ENCODE results near the gene PDK2. TPM values are rescaled to one million over a fixed set of nuclear protein-coding genes. Genes with fewer than 3 reads are reported as not detected.
"Not testable (repeated sequence)": the region's sequence is repeated elsewhere in the genome, so short reads cannot be mapped to it uniquely, and the experiment has no call there.

The PDK2 gene
- total and polyA plus RNA-seq, 10 of the 15 experiments (the other 5 are each of a cell fraction or from before 2014, with no cell fraction given), result 0.98 to 22.6 (median 12.3) TPM

- Histone ChIP-seq H3K9ac (ENCODE audit: control insufficient read depth, insufficient read depth, low read length) (no peak overlapping the region), H3K4me3 (no peak overlapping the region), H3K36me3 (ENCODE audit: control insufficient read depth in 2 of 2, insufficient read depth in 2 of 2, low read length in 1 of 2) (no peaks in the 10 kb centered on the region), H3K79me2 (ENCODE audit: control insufficient read depth, insufficient read depth, low read length) (no peaks in the 10 kb centered on the region), H3K9me3 (replicated peaks; ENCODE audit: control insufficient read depth, insufficient read depth, low read length) (no peaks in the 10 kb centered on the region), H3K27me3 (replicated peaks in 1 of 2; ENCODE audit: control insufficient read depth in 2 of 2, insufficient read depth in 2 of 2, low read length in 1 of 2) (no peaks in the 10 kb centered on the region), H4K20me1 (ENCODE audit: control insufficient read depth, insufficient read depth) (no peaks in the 10 kb centered on the region; the same call in 1 of the 2 replicates), H2AFZ (ENCODE audit: control insufficient read depth, low read depth, low read length) (no peak overlapping the region), H3K27ac (ENCODE audit: control insufficient read depth, insufficient read depth) (no peak overlapping the region), H3K4me1 (ENCODE audit: control insufficient read depth, insufficient read depth, low read length) (peaks cover 5% of the 10 kb centered on the region; the same call in 1 of the 2 replicates), H3K4me2 (ENCODE audit: control insufficient read depth, insufficient read depth) (no peak overlapping the region)
- CTCF ChIA-PET, result interaction anchor here (0.8 to 1.9 kb wide), 4 partner anchors 12 to 33 kb away, joined by 3 to 12 read pairs (median 4); partner anchors contain the start of gene PDK2
- SMC1A ChIA-PET (ENCODE audit: uncharacterized antibody, unreplicated experiment), result interaction anchor here (1.5 kb wide), 1 partner anchor 27 kb away, joined by 3 read pairs; no protein-coding TSS in a partner anchor
- no TSS peak for BruUV-seq (replicated peaks)
- intact Hi-C loops (cut with micrococcal nuclease; ENCODE audit: unreplicated experiment) (no loop called here), in situ Hi-C loops (cut with MboI) (no loop called here)
- POLR2A ChIA-PET, result interaction anchor here (0.6 kb wide), 1 partner anchor 1686 kb away, joined by 9 read pairs; no protein-coding TSS in a partner anchor
- TF ChIP-seq SIX5 (IDR thresholded peaks at IDR 0.05; ENCODE audit: low read depth, low read length, severe bottlenecking), result no peak
- no peak for ATAC-seq
- 97% methylated on average over 9 of the region's 9 CpGs for whole genome bisulfite sequencing (ENCODE audit: insufficient coverage, insufficient replicate concordance, low lambda C conversion rate, missing lambda C conversion rate)
- no peak for FAIRE-seq
- DNase-seq (ENCODE audit: low read depth, low spot score), result no peak
- RAD21 ChIA-PET (ENCODE audit: unreplicated experiment), result interaction anchor here (0.7 to 1.2 kb wide), 2 partner anchors 27 to 33 kb away, joined by 5 read pairs; no protein-coding TSS in a partner anchor
Observed at GRCh38 chr17:50060951-50061712, 34.0 kb upstream of the PDK2 start.

GRCh38 chr17:50061713-50062045 lies 33.5 kb upstream of the PDK2 start:
- H2AFZ ChIP-seq (ENCODE audit: control insufficient read depth, low read depth, low read length); H3K27me3 ChIP-seq (replicated peaks in 1 of 2; ENCODE audit: control insufficient read depth in 2 of 2, insufficient read depth in 2 of 2, low read length in 1 of 2); H3K27ac ChIP-seq (ENCODE audit: control insufficient read depth, insufficient read depth); ATAC-seq; H3K9me3 ChIP-seq (replicated peaks; ENCODE audit: control insufficient read depth, insufficient read depth, low read length); POLR2A ChIA-PET; H3K79me2 ChIP-seq (ENCODE audit: control insufficient read depth, insufficient read depth, low read length); SMC1A ChIA-PET (ENCODE audit: uncharacterized antibody, unreplicated experiment); FAIRE-seq; BruUV-seq (replicated peaks); in situ Hi-C loops (cut with MboI); H3K9ac ChIP-seq (ENCODE audit: control insufficient read depth, insufficient read depth, low read length); H3K36me3 ChIP-seq (ENCODE audit: control insufficient read depth in 2 of 2, insufficient read depth in 2 of 2, low read length in 1 of 2); DNase-seq (ENCODE audit: low read depth, low spot score); intact Hi-C loops (cut with micrococcal nuclease; ENCODE audit: unreplicated experiment); H3K4me2 ChIP-seq (ENCODE audit: control insufficient read depth, insufficient read depth); H3K4me1 ChIP-seq (ENCODE audit: control insufficient read depth, insufficient read depth, low read length); H3K4me3 ChIP-seq; H4K20me1 ChIP-seq (ENCODE audit: control insufficient read depth, insufficient read depth): not testable (repeated sequence)
- CTCF ChIA-PET, result interaction anchor here (1.3 to 1.6 kb wide), 2 partner anchors 26 to 32 kb away, joined by 4 read pairs; no protein-coding TSS in a partner anchor
- 91% methylated on average over 10 of the region's 10 CpGs for whole genome bisulfite sequencing (ENCODE audit: insufficient coverage, insufficient replicate concordance, low lambda C conversion rate, missing lambda C conversion rate)
- RAD21 ChIA-PET (ENCODE audit: unreplicated experiment), result interaction anchor here (1.2 kb wide), 1 partner anchor 26 kb away, joined by 5 read pairs; no protein-coding TSS in a partner anchor
